Activated T-cell treated with anti-CD3 and anti-CD28 coated beads for 1 hour (primary cell): ENCODE results near the gene GREM1.

ENCODE experiments used
- DNase-seq: peaks from one replicate; pipeline ENCODE4 v3.0.0-alpha.2; 2020; ENCODE audit warnings: low read depth

The GREM1 gene

DNA sequence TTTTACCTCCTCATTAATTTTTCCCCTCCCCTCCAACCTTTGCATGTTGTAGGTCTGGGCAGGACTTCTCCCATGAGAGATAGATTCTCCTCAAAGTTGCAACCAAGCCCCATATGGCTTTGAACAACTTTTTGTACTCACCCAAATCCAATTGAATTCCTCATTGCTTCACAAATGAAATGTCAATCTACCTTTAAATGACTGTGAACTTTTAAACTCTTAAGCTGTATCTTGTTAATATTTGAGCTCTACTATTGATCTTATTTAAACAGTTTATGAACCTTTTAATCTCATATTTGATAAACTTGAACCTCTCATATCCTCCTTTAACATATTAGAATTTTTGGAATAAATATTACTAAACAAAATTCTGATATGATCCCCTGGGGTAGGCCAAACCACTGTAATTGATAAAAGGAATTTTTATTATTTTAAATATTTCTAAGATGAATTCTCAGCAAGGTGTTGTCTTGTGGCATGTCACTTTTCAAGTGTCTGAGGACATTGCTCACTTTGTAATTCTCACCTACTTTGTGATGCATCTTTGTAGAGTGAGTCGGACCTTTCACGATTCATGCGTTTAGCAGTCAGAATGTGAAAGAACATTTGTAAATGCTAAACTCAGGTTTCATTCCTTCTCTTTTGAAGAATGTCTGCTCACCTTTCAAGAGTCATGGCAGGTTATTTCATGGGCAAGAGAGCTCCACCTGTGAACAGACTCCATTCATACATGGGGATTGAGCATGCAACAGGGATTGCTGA, 23.4 kb upstream of the GREM1 start:
- no peak for DNase-seq

DNA sequence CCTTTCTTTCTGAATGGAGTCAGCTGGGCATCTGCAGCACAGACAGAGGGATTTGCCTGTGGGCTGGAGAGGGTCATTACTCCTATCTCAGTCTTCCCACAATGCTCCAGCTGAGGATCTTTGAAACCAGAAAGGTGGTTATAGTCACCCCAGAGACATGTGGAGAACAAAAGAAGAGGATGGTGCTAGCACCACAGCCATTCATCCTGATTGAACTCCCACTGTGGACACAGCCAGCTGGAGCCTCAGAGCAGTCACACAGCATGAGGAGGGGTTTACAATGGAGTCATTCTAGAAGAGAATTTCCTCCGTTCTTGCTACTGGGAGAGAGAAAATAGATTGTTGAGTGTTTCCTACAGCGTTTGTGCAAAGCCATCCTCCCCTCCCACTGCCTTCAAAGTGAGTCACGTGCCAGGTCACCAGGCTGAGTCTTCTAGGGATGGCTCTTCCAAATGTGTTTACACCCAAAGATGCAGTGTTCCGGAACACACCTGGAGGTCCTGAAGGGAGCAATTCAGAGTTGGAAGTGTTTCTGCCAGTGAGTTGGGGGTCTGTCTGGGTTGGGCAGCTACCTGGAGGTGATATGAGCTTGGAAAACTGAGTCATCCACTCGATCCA, 18.9 kb upstream of the GREM1 start:
- no peak for DNase-seq

DNA sequence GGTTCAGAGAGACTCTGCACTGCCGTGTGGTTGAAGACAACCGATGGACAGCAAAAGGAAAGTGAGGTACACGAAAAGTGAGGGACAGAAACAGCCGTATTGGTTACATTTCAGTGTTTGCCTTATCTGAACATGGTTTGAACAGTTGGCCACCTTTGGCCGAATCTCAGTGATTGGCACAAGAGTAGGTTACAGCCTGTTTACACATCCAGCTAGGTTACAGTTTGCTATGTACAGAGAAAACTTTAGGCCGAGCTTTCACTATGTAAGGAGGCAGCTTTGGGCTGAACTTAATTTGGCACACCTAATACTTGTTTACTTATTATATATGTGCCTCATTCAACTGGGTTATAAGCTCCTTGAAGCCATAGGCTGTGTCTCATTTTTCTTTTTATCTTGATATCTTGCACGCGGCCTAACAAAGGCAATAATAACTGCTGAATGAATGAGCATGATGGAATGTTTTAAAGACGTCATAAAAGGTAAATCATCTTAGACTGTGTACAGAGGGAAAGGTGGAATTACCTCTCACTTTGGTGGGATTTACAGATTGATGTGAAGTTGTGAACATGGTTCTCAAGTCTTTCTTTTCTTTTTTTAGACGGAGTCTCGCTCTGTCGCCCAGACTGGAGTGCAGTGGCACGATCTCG, 17.2 kb upstream of the GREM1 start:
- no peak for DNase-seq

DNA sequence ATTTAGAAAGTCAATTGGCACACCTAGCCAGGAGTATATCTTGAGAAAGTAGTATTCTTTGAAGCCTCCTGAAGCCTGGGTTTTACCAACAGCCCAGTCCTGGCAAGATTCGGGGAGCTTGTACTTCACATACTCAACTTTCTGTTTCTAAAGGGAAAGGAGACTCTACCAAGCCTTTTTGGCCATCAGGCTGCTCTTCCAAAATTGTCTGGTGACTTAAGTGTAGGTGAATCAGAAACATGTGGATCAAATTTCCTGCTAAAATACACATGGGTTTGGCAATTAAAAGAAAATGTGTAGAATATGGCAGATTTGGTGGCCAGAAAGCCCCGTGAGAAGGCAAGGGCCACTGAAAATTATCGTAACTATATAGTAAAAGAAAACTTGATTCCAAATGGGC, 15.9 kb upstream of the GREM1 start:
- no peak for DNase-seq

DNA sequence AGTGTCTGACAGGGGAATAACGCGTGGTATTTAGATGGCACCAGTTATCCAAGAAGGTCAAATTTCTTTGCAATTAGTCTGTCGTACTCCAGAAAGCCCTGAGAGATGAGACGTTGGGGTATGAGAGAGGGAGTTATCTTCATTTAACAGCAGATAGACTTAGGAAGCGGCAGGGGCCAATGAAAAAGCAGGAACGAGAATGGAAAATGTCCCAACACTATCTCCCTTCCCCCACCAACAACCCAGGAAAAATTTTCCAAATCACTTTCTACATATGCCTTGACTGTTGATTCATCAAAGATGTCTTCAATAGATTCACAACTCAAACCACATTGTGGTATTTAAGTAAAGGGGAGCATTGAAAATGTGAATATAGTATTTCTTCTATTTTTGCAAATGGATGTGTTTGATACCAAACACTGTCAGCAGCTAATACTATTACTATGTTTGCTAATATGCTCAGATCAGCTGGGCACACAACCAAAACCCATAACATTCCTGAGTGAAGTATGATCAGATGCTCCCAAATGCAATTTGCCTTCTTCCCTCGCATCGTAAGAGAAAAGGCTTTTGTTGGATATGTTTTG, 13.3 kb upstream of the GREM1 start:
- DNase-seq: no peak

DNA sequence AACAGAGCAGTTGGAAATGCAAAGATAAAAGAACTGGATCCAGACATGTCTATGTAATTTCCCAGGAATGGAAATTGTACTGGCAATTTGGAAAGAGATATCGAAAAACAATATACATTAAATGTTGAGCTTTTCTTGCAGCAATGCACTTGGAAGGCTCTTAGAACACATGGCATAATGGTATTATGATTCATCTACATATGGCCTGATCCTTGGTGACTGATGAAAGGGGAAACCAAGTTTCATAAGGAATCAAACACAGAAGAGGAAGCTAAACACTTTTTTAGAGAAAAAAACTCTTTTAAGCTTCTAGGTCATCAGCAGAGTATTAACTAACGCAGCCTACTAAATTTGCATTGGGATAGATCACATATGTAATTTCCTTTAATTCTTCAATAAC, 12.4 kb upstream of the GREM1 start:
- no peak for DNase-seq

DNA sequence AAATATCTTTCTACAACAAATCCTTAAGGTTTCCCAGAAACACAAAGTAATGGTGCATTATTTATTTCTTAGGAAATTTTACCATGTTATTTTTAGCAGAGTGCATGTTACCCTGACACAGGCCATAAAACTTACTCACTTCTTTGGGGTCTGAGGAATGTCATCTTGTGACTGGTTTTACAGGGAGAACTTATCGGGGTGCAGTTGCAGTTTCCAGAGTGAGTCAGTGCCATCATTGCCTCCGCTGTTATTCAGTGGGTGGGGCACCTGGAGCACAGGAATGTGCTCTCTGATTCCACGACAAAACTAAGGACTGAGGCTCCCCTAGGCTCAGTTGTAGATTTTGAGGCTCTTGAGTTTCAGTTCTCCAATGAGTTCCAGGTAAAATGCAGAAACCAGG, 11.1 kb upstream of the GREM1 start:
- DNase-seq: no peak

DNA sequence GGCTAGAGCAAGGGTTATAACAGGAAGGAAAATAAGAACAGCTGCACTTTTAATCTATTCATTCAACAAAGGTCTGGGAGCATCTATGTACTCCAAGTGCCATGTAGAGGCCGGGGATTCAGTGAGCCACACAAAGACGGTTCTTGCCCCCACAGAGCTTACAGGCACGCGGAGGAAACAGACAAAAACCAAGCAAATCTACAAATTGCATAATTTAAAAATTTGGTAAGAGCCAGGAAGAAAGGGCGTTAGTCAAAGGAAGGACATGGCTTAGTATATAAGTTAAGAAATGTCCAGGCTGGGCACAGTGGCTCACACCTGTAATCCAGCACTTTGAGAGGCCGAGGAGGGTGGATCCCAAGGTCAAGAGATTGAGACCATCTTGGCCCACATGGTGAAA, 10.4 kb upstream of the GREM1 start:
- no peak for DNase-seq

DNA sequence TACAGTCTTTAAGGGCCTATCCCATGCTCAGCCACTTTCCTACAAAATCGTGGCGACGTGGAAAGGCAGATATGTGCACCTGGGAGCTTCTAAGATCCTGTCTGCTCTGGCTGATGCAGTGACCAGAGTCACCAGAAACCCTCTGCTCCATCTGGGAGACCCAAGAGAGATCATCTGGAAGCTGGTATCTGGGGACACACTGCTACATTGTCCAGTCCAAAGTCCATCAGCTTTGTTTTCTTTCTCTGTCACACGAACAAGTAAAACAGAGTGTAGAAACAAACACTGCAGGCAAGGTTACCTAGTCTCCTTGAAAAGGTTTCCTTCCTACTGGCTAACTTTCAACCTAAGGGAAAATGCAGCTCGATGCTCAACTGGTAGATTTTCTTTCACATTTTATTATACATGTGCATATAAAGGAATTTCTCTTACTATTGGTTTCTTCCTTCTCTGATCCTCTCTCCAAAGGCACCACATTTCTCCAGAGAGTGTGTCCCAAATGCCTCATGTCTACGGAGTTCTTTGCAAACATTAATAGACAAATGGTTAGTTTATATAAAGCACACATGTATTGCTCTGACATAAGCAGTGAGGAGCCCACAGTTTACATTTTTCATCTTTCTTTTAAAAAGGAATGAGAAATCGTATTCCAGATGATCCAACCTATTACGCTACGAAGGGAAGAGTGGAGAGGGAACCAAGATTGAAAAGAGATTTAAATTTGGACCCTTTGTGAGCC, 8.3 kb upstream of the GREM1 start:
- no peak for DNase-seq

DNA sequence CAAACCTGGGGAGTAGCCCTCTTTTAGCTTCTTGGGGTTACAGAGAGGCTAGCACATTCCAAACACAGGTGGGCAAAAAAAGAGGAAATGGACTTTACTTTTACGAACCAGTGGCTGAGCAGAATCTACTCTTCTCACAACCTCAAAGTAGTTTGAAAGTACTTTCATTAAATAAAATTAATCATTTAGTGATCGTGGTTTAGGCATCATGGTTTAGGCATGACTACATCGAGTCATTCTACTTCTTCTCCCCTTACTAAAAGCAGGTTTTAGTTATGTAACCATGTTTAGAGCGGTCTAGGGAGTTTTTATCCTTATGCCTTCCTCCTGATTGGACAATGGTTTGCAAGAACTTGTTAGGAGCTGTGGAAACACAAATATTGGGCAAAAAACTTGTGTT, 2.5 kb upstream of the GREM1 start:
- DNase-seq: no peak

DNA sequence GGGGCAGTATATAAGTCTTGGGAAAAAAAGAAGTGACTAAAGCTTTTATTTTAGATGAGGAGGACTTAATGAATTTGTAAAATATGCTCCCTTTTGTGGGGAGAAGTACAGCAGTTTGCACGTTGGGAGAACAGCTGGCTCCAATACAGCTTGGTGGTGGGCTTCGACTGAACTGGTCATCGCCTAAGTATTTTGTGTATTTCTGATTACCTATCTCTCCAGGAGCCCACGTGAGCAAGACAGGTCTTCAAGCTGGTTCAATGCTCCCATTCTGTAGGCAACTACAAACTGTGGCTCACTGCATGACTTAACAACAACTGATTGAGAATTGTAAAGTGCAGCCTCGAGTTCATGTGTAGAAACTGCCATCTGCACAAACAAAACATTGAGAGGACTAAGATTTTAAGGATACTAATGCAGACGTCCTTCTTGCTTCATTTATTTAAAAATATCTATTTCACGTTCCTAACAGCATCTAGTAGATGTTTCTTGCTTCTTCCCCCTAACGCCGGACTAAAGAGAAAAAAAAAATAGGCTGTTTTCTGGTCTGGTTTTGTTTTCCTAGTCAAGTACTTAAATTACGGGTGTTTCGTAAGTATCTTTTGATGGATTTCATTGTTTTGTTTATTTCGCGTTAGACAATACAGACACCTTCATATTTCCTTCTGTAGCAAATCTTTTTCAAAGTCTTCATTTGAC, 1.4 kb upstream of the GREM1 start:
- no peak for DNase-seq

DNA sequence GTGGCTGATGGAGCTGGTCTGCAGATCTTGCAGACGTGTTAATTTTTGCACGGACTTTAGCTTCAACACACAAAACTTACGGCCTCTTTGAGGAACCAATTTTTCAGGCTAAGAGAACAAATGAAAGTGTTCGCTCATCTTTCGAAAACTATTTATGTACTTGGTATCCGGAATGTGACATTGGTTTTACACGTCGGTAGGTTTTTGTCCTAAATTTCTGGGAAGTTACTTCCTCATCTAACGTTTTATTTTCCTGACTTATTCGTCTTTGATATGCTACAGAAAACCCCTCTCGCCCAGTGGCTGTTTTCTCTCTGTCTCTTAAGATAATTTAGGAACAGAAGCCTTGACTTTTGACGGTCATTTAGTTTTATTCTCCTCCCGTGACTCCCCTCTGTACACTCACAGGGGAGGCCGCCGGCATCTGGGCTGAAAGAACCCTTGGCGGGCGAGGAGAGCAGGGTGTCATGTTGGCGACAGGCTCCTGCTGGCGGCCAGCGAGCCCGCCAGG, 834 bp upstream of the GREM1 start:
- no peak for DNase-seq

DNA sequence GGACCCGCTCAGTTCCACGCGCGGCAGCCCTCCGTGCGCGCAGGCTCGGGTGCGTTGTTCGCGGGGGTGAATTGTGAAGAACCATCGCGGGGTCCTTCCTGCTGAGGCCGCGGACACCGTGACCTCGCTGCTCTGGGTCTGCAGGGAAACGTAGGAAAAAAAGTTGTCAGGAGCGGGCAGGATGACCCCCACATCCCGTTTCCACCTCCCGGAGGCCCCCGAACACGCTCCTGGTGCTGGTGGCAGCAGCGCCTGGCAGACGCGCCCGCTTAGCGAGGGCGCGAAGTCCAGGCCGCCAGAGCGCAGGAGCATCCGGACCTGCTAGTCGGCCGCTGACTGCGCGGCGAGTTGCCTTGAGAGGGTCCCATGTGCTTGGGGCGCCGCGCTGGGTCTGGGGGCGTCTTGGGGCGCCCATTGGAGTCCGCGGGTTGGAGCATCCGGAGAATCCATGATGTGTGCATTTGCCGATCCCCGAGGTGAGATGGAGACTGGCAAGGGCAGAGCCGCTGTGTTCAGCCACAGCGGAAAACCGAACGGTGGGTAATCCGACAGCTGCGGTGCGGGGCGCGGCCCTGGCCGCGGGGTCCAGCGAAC, 520 bp downstream of the GREM1 start:
- DNase-seq: no peak

DNA sequence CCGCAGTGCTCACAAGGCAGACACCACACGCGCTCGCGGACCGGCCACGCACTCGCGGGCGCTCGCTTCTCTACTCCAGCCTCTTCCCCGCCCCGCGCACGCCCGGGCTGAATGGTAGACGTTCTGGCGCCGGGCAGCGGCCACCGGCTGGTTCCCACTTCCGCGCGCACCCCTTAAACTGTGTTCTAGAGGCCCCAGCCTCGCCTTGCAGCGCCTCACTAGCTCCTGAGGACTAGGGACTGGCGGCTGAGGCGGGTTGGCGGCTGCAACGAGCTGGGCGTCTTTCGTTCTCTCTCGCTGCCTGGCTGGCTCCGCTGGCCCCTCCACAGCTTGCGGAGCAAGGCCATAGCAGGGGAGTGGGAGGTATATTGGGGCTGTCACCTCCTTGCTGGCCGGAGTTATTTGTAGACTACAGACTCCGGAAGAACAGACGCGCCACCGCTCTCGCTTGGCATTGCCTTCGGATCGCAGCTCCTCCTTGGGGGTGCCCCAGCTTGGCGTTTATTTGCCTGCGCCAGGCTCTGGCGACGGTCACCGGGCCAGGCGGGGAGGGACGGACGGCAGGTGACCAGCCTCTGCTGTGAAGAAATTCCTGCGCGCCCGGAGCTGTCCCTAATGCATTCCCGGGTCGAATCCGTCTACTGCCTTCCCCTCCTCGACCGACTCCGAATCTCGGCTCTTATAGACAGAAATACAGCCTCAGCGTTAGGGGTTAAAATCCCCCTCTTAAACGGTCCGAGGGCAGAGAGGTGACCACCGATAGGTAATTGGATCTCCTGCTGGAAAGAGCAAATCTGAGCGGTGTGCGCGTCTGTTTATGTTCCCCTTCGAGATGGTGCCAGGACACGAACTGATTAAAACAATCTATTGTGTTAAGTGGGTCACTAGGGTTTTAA, 1.3 kb downstream of the GREM1 start:
- DNase-seq: no peak

DNA sequence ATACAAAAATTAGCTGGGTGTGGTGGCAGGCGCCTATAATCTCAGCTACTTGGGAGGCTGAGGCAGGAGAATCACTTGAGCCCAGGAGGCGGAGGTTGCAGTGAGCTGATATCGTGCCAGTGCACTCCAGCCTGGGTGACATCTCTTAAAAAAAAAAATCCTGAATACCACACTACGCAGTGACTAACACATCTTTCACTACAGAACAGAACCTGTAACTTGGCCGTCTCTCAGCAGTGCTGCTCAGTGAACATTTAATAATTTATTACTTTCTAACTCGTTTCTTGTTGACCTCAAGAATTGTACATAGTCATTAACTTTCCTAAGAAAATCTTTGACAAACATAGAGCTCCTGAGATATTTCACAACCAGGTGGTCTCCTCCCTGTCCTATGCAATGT, 3.8 kb downstream of the GREM1 start:
- no peak for DNase-seq

DNA sequence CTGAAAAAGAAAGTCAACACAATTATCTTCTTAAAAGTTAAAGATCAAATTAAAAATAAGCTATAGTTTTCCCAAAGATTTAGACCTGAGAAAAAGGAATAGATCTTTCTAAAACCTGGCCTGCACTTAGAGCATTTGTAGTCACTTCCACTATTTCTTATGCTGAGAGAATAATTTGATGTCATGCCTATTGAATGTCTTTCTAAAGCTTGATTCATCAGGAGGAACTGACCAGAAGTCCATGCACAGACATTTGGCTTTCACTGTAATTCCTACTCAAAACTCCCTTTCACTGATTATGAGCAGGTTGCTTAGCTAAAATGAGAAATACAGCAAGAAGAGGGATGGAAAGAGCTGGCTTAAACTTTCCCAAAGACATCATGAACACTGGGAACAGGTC, 4.3 kb downstream of the GREM1 start:
- no peak for DNase-seq

DNA sequence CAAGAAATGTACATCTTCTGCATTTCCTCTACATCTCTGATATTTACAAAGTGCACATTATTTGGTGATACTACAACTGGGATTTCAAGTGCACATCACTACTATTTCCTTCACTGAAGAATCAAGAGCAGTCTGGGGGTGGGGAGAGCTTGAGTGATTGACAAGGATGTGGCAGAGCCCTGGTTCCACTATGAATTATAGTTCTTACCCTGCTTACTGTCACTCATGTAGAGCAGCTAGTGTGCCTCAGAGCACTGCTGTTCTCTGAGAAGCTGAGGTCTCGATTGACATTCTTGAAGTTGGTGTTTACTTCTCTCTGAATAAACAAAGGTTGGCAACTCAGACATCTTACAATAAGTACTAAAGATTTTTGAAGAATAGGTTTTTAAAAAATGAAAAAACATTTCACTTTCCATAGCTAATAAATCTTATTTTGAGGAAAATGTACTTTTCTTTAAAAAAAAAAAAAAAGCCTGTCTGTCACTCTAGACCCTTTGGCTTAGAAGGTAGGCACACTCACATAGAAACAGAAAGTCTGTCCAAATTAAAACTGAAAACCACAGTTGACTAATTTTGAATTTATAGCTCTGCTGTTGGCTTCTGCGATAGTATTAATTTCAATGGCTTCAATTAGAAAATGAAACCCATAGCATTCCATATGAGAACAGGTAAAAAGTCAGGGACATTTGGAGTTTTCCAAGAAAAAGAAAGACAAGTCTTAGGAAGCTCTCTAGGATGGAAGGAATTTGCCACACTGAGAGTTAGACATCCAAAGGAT, 5.6 kb downstream of the GREM1 start:
- no peak for DNase-seq

DNA sequence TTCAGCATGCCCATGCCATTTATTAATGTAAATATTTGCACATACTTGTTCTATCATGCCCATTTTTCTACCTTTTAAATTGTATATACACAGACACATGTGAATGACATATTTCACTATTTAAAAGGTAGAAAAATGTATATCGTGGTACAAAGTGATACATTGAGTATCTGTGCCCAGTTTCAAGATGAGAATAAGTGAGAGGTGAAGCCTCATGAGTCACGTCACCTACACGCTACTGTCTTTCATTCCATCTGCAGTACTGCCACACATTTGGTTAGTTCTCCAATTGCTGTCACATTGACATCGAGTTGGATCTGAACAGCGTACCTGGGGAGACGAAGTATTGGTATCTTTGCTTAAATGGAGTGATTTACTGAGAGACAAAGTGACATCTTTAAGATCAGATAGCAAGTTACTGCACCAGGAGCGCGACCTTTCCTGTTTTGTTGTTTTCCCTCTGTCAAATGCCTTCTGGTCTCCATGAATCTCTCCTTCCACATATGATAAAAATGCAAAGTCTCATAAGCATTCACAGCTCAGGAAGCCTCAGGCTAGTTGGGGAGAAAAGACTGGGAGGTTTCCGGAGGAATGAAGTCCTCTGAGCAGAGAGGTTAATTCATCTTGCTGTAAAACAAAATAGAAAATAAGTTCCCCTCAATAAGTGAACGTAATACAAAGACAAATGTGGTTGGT, 12.0 kb downstream of the GREM1 start:
- no peak for DNase-seq
